HG03432 (cell line): ENCODE data around the gene MAPK4.
"Not testable (repeated sequence)": the region's sequence is repeated elsewhere in the genome, so short reads cannot be mapped to it uniquely, and the experiment has no call there.

ENCODE experiments used
- ATAC-seq: cut with Tn5 transposase; IDR thresholded peaks from one replicate; pipeline ENCODE4 v1.9.1; 2021; ENCODE audit warnings: mild to moderate bottlenecking, moderate library complexity; ENCODE audit not compliant: unreplicated experiment

MAPK4 gene

DNA sequence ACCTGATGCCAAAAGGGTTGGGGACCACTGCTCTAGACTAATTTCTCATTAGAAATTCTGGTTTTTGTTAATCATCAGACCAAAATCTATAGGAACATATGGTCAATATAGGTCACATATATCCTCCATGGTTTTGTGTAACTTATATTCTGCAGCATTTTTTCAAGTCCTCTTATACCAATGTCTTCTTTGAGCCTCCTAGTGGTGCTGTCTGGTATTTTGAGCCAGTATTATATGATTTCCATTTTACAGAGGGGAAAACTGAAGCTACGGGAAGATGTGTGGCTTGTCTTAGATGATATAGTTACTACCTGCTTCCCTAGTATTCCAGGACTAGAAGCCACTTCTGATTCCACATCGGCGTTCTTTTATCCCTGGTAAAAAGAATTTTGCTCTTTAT lies 13.8 kb downstream of the MAPK4 start:
- no peak for ATAC-seq

DNA sequence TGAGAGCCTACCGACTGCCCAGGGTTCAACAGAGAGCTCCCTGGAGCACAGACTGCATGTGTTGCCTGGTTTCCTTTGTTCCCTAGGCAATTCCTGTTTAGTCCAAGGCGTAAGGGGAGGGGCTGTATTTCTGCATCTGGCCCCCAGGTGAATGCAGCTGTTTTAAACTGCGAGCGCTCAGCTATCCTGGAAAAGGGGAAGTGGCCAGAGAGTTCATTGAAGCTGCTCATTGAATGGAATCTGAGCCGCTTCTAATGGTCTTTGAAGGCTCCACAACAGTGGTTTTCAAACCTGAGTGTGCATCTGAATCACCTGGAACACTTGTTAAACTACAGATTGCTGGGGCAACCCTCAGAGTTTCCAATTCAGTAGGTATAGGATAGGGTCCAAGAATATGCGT lies 18.1 kb downstream of the MAPK4 start:
- ATAC-seq = no peak

DNA sequence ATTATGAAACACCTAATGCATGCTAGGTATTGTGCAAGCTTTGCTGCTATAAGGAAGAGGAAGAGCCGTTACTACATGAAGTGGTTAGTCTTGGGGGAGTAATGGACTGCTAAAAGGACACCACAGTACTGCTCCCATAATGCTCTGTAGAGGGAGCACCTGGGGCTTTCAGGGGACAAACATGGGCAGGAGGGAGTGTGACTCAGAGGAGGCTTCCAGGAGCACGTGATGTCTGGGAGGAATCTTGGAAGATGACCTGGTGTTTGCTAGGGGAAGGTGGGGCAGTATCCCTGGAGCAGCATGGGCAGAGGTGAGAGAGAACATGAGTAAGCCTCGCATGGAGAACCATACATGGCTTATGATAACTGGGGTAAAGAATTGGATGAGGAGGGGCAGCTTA lies 18.8 kb downstream of the MAPK4 start:
- no peak for ATAC-seq

DNA sequence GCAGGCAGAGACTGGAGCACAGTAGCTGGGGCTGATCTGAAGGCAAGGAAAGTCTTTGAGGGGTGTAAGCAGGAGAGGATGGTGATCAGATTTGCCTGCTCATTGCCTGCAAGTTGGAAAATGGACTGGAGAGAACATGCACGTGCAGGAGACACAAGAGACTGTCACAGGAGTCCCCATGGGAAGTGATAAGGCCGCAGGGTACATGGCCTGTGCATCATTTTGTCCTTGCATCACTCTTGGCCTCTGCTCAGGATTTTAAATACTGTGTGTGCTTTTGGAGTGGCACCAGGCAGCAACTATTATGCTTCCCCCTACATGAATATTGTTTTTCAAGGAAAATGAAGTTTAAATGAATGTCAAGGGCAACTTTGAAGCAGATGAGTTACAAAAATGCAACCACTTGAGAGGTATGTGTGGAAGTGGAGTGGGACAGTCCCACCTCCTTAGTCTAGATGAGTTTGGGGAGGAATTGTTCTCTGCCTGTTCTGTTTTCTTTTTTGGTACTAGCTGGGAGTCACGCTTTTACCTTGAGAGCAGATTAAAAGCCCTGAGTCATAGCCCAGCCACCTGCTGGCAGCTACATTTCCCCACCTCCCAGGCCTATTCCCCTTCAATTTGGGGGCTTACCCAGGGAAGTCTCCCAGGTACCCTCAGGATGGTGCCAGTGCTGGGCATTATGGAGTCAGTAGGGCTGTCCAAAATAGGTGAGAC lies 19.3 kb downstream of the MAPK4 start:
- no peak for ATAC-seq

DNA sequence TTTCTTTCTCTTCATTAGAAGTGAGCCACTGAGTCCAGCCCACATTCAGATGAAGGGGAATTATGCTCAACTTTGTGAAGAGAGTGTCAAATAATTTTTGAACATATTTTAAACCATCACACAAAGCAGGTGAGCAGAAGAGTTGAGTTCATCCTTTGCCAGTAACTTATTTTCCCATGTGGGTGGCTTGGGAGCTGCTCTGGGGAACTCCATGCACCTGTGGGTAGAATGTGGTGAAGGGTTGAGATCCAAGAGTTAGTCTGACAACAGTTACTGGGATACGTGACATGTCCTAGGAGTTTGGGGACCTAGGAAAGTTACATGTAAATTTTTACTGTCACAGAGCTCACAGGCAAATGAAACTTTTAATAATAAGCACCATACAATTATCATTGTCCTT lies 21.6 kb downstream of the MAPK4 start:
- ATAC-seq = no peak

DNA sequence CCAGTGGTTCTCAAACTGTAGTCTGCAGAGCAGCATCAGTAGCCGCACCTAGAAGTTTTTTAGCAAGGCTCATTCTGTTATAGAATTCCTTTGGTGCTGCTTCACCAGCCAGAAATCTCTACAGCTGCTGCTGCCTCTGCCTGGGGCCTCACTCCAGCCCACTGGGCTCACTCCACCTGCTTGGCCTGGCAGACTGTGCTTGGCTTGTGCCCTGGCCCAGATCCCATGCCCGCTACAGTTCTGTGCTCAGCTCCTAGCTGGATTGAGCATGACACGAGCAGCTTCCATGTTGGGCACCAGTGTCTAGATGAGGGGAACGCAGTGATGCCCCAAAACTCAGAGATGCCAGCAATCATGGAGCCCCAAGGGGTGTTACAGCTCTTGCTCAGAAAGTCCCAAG lies 22.6 kb downstream of the MAPK4 start:
- no peak for ATAC-seq

DNA sequence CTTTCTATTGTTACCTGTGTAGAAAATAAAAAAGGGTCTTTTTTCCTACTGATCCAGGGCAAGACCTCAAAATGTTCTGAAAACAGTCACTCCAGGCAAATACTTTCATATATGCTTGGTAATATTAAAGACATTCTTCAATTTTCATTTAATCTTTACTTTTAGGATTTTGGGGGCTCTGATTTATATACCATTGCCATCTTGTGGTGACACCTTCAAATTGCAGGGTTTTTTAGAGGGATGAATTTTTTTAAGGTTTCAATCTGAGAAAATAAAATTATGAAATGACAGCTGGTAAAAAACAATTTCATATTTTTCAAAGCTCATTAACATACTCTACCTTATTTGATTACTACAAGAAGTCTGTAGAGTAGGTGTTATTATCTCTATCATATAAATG lies 26.8 kb downstream of the MAPK4 start:
- ATAC-seq = no peak

DNA sequence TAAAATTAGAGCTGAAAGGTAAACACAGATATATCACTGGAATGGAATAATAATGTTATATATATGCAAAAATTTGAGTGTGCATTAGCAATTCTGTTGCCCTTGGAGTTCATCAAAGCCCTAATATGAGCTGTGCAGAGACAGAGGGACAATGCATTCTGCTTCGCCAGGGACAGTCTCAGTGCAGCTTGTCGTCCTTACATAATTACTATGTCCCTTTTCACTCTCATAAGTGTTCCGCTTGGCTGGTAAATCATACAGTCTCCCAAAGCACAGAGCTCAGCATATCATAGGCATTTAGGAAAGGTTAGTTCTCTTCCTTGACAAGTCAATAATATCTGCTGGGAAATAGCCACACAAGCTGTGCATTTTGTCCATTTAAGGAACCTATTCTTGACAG lies 30.7 kb downstream of the MAPK4 start:
- no peak for ATAC-seq

DNA sequence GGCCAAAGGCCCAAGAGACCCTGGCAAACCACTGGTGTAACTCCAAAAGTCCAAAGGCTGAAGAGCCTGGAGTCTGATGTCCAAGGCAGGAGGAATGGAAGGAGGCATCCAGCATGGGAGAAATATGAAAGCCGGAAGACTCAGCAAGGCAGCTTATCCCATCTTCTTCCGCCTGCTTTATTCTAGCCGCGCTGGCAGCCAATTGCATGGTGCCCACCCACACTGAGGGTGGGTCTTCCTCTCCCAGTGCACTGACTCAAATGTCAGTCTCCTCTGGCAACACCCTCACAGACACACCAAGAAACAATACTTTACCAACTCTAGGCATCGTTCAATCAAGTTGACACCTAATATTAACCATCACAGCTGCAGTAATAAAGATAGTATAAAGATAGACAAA lies 34.1 kb downstream of the MAPK4 start:
- no peak for ATAC-seq

DNA sequence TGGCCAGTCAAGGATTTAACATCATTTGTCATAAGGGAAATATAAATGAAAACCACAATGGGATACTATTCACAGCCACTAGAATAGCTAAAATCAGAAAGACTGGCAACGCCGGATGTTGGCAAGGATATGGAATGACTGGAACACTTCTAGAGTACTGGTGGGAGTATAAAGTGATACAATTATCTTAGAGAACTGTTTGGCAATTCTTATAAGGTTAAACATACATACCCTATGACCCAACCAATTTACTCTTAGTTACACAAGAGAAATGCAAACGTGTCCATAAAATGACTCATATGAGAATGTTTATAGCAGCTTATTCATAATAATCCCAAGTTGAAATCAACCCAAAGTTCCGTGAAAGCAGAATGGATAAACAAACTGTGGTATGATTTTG lies 35.1 kb downstream of the MAPK4 start:
- no peak for ATAC-seq

DNA sequence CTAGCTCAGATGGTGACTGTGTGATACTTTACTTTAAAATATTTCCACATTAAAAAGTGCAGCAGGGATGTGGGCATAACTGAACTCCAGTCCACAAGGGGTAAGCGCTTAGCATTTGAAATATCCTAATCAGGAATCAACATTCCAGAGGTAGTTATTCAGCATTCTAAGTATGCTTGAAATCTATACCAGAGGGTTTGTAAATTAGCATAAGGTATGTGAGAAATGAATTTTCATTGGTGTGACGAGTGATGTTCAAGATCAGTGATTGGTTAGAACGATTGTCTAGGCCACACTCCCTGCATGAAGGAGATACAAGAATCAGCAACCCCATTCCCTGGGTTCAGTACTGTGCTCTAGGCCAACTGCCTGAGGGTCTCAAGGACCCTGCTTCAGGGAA lies 42.6 kb downstream of the MAPK4 start:
- no peak for ATAC-seq

DNA sequence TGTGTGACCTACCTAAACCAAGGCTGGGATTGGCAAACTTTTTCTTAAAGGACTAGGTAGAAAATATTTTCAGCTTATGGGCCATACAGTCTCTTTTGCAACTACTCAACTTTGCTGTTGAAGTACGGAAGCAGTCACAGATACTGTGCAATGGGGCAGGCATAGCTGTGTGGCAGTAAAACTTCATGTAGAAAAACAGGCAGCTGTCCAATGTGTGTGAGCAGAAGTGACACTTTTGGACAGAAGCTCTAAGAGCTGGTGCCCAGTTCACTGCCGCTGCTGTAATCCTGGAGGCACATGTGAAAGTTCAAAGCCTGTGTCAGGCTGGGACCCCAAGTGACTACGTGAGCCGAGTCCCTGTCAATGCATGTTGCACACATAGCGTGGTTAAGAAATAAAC lies 46.7 kb downstream of the MAPK4 start:
- no peak for ATAC-seq

DNA sequence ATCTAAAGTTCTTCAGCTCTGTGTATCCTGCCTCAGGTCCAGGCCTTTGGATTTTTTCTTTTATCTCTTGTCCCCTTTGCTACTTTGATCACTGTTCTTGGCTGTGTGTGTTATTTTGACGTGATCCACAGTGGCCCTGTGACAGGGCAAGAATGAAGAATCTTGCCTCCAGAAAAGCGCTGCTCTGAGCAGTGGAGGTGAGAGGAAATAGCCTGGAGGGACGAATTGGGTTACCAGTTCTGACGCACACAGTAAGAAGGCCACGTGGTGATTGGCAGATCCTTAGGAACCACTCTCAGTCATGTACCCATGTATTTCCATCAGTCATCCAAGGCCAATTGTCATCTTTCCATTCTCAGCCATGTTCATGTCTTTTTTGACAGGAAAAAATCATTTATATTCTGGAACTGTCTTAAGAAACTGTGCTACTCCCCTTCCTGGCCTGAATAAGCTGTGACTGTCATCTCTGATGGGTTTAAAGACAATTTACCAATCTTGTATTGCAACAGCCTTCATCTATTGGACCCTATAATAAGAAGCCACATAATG lies 47.6 kb downstream of the MAPK4 start:
- ATAC-seq = no peak

DNA sequence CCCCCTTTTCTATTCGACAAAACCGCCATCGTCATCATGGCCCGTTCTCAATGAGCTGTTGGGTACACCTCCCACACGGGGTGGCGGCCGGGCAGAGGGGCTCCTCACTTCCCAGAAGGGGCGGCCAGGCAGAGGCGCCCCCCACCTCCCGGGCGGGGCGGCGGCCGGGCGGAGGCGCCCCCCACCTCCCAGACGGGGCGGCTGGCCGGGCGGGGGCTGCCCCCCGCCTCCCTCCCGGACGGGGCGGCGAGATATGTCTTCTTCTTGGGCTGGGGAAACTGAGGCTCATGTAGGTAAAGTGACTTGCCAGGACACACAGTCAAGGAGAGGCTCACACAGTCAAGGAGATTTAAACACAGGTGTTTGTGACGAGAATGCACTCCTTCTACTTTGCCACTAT lies 49.3 kb downstream of the MAPK4 start:
- not testable (repeated sequence) for ATAC-seq

DNA sequence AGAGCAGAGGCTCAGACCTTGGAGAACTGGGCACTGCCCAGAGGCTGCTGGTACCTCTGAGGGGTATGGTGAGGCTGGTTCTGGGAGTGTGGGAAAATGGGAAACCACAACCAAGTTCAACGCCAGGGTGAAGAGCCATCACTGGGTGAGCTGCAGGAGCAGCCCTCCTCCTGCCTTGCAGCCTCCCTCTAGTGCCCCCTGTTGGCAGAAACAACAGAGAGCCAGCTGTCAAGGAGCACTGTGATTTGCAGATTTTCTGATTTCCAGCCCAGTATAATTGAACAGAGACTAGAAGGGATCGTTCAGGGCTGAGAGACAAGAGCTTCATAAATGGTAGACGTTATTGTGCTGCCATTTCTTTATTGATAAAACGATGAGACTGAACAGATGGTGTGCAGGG lies 50.5 kb downstream of the MAPK4 start:
- no peak for ATAC-seq

DNA sequence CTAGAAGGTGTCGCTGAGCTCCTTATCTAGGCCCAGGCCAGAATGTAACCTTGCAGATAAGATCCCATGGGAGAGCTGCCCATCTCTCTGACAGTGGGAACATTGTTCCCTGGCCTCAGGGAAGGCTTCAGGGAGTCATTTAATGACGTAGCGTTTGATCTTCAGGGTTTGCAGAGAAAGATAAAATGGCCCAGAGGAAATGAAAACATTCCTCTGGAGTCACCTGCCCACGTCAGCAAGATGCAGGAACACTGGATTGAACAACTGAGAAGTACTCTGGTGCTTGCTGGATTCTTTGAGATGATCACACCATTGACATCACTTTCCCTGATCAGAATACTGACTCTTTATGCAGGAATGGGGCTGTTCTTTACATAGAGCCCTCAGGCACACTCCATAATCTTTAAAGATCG lies 51.6 kb downstream of the MAPK4 start:
- ATAC-seq = no peak

DNA sequence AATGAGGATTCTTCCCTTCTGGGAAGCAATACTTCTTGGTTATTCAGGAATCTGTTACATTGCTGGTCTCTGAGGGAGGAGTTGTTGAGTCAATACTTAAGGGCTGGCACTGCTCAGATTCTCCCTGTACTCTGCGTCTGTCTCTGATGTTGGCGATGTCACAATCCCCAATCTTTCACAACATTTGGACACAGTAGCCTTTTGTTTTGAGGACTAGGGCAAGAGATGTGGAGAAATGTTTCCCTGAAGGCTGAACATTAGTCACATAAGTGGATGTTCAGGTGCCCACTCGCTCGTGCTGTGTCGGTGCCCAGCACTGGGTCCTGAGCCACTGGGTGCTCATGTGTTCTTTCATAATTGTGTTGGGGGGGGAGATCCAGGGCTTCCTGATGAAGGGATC lies 55.0 kb downstream of the MAPK4 start:
- ATAC-seq = no peak

DNA sequence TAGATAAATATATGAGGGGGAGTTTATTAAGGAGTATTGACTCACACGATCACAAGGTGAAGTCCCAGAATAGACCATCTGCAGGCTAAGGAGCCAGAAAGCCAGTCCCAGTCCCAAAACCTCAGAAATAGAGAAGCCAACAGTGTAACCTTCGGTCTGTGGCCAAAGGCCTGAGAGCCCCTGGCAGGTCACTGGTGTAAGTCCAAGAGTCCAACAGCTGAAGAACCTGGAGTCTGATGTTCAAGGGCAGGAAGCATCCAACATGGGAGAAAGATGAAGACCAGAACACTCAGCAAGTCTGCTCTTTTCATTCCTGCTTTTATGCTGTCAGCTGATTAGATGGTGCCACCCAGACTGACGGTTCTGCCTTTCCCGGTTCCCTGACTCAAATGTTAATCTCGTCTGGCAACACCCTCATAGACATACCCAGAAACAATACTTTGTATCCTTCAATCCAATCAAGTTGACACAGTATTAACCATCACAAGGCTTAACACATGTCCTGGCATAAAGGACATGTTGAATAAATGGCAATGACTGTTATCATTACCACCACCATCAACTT lies 56.7 kb downstream of the MAPK4 start:
- no peak for ATAC-seq

DNA sequence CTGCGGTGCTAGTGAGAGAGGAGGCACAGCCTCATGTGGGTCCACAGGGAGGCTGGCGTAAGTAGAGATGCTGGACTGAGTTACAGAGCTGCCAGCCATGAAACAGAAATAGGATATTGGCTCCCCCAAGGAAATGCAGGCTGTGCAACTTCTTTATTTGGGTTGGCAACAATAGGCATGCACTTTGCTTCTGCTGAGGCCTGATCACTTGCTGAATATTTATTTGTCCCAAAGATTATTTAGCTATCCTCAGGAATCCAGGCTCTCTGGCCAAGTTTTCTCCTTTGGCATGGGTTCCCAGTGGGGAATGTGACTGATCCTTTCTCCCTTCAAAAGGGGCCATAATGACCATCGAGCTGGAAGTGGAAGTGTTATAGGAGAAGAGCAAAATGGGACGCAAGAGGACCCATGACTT lies 60.0 kb downstream of the MAPK4 start:
- ATAC-seq = no peak

DNA sequence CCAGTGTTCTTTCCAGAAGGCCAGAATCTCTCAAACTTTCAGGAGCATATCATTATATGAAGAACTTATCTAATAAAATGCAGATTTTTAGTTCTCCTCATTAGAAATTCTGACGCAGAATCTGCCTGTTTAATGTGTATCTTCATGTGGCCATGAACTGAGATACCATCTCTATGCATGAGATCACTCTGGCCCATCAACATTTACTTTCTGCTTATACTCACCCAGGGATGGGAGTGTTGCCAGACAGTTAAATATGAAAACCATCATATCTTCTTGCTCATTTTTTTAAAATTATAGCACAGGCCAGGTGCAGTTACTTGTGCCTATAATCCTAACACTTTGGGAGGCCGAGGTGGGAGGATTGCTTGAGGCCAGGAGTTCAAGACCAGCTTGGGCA lies 60.4 kb downstream of the MAPK4 start:
- no peak for ATAC-seq

DNA sequence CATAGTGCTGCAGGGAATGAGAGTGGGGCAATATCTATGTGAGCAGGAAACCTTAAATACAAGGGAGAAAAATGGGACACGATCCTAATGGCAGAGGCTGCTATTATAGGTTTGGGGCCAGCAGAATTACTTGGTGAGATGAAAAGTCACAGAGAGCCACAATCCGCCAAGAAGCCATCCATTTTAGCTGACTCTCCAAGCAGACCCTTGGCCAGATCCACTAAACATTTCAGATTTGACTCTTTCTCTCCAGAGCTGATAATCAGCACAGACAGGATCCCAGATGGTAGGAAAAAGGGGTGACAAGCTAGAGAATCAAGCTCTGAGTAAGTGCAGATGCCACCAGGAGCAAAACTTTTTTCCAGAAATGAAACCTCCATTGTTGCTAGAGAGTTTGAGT lies 61.5 kb downstream of the MAPK4 start:
- no peak for ATAC-seq

DNA sequence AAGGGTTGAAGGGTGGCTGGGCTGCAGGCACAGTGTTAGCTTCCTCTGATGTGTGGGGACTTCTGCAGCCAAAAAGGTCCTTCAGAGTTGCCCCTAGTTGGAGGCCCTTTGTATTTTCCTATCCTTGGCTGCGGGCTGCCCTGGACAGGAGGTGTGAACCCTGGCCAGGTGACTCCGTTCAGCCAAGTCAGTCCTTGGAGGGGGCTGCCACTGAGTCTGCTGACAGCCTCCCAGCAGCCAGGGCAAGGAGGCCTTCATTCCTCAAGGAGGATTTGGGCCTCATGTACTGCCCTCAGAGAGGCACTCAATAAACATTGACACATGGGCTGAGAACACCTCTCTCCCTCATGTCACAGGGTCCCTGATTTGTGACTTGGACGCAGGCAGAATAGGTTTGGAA lies 62.4 kb downstream of the MAPK4 start:
- ATAC-seq = no peak

DNA sequence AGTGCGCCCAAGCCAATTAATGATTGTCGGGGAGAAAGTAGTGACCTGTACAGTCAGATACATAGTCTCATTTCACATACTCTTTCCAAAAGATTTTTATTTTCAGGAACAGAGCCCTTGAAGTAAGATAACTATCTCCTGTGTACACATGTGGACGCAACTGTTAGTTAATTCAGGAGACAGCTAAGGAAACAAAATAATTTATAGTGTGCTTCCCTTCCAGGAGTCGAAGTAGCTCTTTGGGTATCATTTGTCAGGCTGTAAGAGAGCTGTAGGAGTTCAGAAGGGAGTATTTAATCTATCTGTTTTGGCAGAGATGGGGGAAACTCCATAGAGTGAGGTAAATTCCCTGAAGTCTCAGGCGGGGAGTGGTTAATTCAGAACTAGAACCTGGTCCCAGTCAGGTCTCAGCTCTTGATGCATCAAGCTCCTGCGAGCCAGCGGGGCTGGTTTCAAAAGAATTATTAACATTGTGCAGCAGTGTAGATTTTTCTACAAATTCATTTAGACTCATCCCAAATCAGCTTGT lies 63.0 kb downstream of the MAPK4 start:
- no peak for ATAC-seq
